ENCODE results near the gene NDUFB8.

GRCh38 chr10:100562008-100562672, 32.5 kb upstream of the NDUFB8 start:
- TF ChIP-seq REST (IDR thresholded peaks at IDR 0.05; ENCODE audit: insufficient read depth in 1 of 2, low read depth in 2 of 2, low read length in 2 of 2) (no peak), POLR2AphosphoS5 (IDR thresholded peaks at IDR 0.05; ENCODE audit: low read depth, low read length) (no peak), SIN3A (IDR thresholded peaks at IDR 0.05; ENCODE audit: borderline replicate concordance, insufficient read depth, low read length) (no peak), TAF1 (IDR thresholded peaks at IDR 0.05; ENCODE audit: borderline replicate concordance, insufficient read depth, low read length) (no peak)

All from PFSK-1 (cell line).